H9 (cell line): ENCODE data around the gene HACL1. TPM values are rescaled to one million over a fixed set of nuclear protein-coding genes. Genes with fewer than 3 reads are reported as not detected.

Experiments used
- DNase-seq: peaks from one replicate; pipeline ENCODE4 v3.0.0-alpha.2; 2017
- H2AFZ ChIP-seq: one replicate; pipeline ENCODE4 v1.6.1; 2013; ENCODE audit warnings: mild to moderate bottlenecking, low read length, control low read depth, moderate library complexity
- H2AK5ac ChIP-seq: 2 replicates; pipeline ENCODE4 v1.6.1; 2013; ENCODE audit warnings: low read length, control low read depth, mixed read lengths; ENCODE audit not compliant: insufficient read length
- H2BK120ac ChIP-seq: one replicate; pipeline ENCODE4 v1.6.1; 2013; ENCODE audit warnings: low read depth, mild to moderate bottlenecking, low read length, control low read depth, inconsistent platforms; ENCODE audit not compliant: poor library complexity, severe bottlenecking
- H2BK12ac ChIP-seq: 2 replicates; pipeline ENCODE4 v1.6.1; 2013; ENCODE audit warnings: low read length, control low read depth, mixed read lengths, low read depth; ENCODE audit not compliant: insufficient read length
- H2BK15ac ChIP-seq: 2 replicates; pipeline ENCODE4 v1.6.1; 2013; ENCODE audit warnings: low read depth, low read length, control low read depth
- H2BK20ac ChIP-seq: one replicate; pipeline ENCODE4 v1.6.1; 2013; ENCODE audit warnings: low read depth, mild to moderate bottlenecking, low read length, control low read depth, inconsistent platforms; ENCODE audit not compliant: poor library complexity, severe bottlenecking
- H2BK5ac ChIP-seq: 2 replicates; pipeline ENCODE4 v1.6.1; 2013; ENCODE audit warnings: low read length, control low read depth, mixed read lengths; ENCODE audit not compliant: insufficient read length
- H3K14ac ChIP-seq: 2 replicates; pipeline ENCODE4 v1.6.1; 2013; ENCODE audit warnings: low read length, control low read depth; ENCODE audit not compliant: insufficient read depth
- H3K18ac ChIP-seq: 2 replicates; pipeline ENCODE4 v1.6.1; 2013; ENCODE audit warnings: low read depth, mild to moderate bottlenecking, mixed read lengths, low read length, control low read depth; ENCODE audit not compliant: insufficient read length
- H3K23ac ChIP-seq: 2 replicates; pipeline ENCODE4 v1.6.1; 2013; ENCODE audit warnings: low read length, control low read depth, mixed read lengths, low read depth; ENCODE audit not compliant: insufficient read length
- H3K23me2 ChIP-seq: 2 replicates; pipeline ENCODE4 v1.6.1; 2013; ENCODE audit warnings: low read depth, mild to moderate bottlenecking, mixed read lengths, low read length, control low read depth; ENCODE audit not compliant: insufficient read length, poor library complexity, severe bottlenecking
- H3K27ac ChIP-seq: 2 replicates; pipeline ENCODE4 v1.5.1; 2013; ENCODE audit warnings: low read length, control low read depth, mixed read lengths, low read depth; ENCODE audit not compliant: insufficient read length
- H3K27me3 ChIP-seq: 2 replicates; pipeline ENCODE4 v1.6.1; 2013; ENCODE audit warnings: low read length, control low read depth, inconsistent platforms; ENCODE audit not compliant: insufficient read depth
- H3K4ac ChIP-seq: 2 replicates; pipeline ENCODE4 v1.6.1; 2013; ENCODE audit warnings: low read depth, mild to moderate bottlenecking, control low read depth, inconsistent platforms, low read length, moderate library complexity
- H3K4me1 ChIP-seq: 2 replicates; pipeline ENCODE4 v1.6.1; 2013; ENCODE audit warnings: low read length, control low read depth, inconsistent platforms; ENCODE audit not compliant: insufficient read depth
- H3K4me2 ChIP-seq: 2 replicates; pipeline ENCODE4 v1.6.1; 2013; ENCODE audit warnings: low read length, control low read depth, mixed read lengths; ENCODE audit not compliant: insufficient read length, insufficient read depth
- H3K56ac ChIP-seq: 2 replicates; pipeline ENCODE4 v1.6.1; 2013; ENCODE audit warnings: low read depth, mild to moderate bottlenecking, mixed read lengths, low read length, control low read depth; ENCODE audit not compliant: insufficient read length
- H3K79me1 ChIP-seq: 2 replicates; pipeline ENCODE4 v1.6.1; 2013; ENCODE audit warnings: low read depth, mild to moderate bottlenecking, moderate library complexity, low read length, control low read depth, inconsistent platforms; ENCODE audit not compliant: insufficient read depth, poor library complexity, severe bottlenecking
- H3K79me2 ChIP-seq: 2 replicates; pipeline ENCODE4 v1.6.1; 2013; ENCODE audit warnings: low read length, control low read depth, inconsistent platforms; ENCODE audit not compliant: insufficient read depth
- H3K9ac ChIP-seq: 2 replicates; pipeline ENCODE4 v1.6.1; 2013; ENCODE audit warnings: low read length, control low read depth, mixed read lengths; ENCODE audit not compliant: insufficient read length; ENCODE audit errors: extremely low read depth
- H3K9me3 ChIP-seq: one replicate; pipeline ENCODE4 v1.6.1; 2013; ENCODE audit warnings: low read depth, low read length, inconsistent platforms; ENCODE audit not compliant: control insufficient read depth
- H3T11ph ChIP-seq: one replicate; pipeline ENCODE4 v1.6.1; 2013; ENCODE audit warnings: mild to moderate bottlenecking, low read length, control low read depth, inconsistent platforms
- H4K20me1 ChIP-seq: one replicate; pipeline ENCODE4 v1.6.1; 2013; ENCODE audit not compliant: control insufficient read depth, insufficient read length, insufficient read depth
- H4K5ac ChIP-seq: 2 replicates; pipeline ENCODE4 v1.6.1; 2013; ENCODE audit warnings: low read depth, mild to moderate bottlenecking, mixed read lengths, low read length, control low read depth; ENCODE audit not compliant: insufficient read length
- H4K8ac ChIP-seq: replicated peaks from 2 replicates; pipeline ENCODE4 v1.6.1; 2013; ENCODE audit warnings: low read length, control low read depth, mixed read lengths, low read depth; ENCODE audit not compliant: insufficient read length
- H4K91ac ChIP-seq: 2 replicates; pipeline ENCODE4 v1.6.1; 2013; ENCODE audit warnings: low read depth, mild to moderate bottlenecking, moderate library complexity, mixed read lengths, low read length, control low read depth; ENCODE audit not compliant: insufficient read length
- H3K27ac Mint-ChIP-seq, 3 experiments: 2 replicates in 2 of 3; 3 replicates in 1 of 3; pipeline ENCODE4 v1.8.0; 2020 to 2021; ENCODE audit warnings: mixed read lengths in 3 of 3, mild to moderate bottlenecking in 1 of 3, moderate library complexity in 1 of 3
- H3K27me3 Mint-ChIP-seq: 2 replicates; pipeline ENCODE4 v1.8.0; 2021; ENCODE audit warnings: low read depth, mild to moderate bottlenecking, moderate library complexity, mixed read lengths
- H3K36me3 Mint-ChIP-seq, 3 experiments: 2 replicates in 2 of 3; 3 replicates in 1 of 3; pipeline ENCODE4 v1.8.0; 2020 to 2021; ENCODE audit warnings: low read depth in 3 of 3, mixed read lengths in 3 of 3; ENCODE audit not compliant: insufficient read depth in 1 of 3
- H3K4me1 Mint-ChIP-seq, 2 experiments: 2 replicates each; pipeline ENCODE4 v1.8.0; 2020; ENCODE audit warnings: mixed read lengths in 2 of 2
- H3K4me3 Mint-ChIP-seq, 2 experiments: 2 replicates in 1 of 2; 3 replicates in 1 of 2; pipeline ENCODE4 v1.8.0; 2020 to 2021; ENCODE audit warnings: mild to moderate bottlenecking in 2 of 2, mixed read lengths in 2 of 2, moderate library complexity in 1 of 2
- H3K9me3 Mint-ChIP-seq, 2 experiments: 2 replicates in 1 of 2; 3 replicates in 1 of 2; pipeline ENCODE4 v1.8.0; 2020; ENCODE audit warnings: mild to moderate bottlenecking in 2 of 2, mixed read lengths in 2 of 2, moderate library complexity in 1 of 2
- WGBS: extraction: QIAGEN DNeasy Blood & Tissue Kit; methylation state at CpG from one replicate; pipeline ENCODE4 v1.1.7; 2013; ENCODE audit warnings: missing lambda C conversion rate, low lambda C conversion rate, mixed read lengths; ENCODE audit not compliant: insufficient read length; ENCODE audit errors: extremely low coverage; 5-methylcytosine and 5-hydroxymethylcytosine counted together
- total RNA-seq: library from RNA; stranded (reverse); gene quantifications from 2 replicates; pipeline ENCODE4 v1.2.1, GENCODE V29; 2021
- TF ChIP-seq, protein P1 (sequence below): fragments of 200-600 bp; sonication (generic); conservative IDR thresholded peaks from 3 replicates; pipeline ENCODE4 v1.8.0; 2021; ENCODE audit warnings: antibody characterized with exemption, mild to moderate bottlenecking

The HACL1 gene
- total RNA-seq, 1 experiment from 2014 or later, result 52.6 TPM

DNA sequence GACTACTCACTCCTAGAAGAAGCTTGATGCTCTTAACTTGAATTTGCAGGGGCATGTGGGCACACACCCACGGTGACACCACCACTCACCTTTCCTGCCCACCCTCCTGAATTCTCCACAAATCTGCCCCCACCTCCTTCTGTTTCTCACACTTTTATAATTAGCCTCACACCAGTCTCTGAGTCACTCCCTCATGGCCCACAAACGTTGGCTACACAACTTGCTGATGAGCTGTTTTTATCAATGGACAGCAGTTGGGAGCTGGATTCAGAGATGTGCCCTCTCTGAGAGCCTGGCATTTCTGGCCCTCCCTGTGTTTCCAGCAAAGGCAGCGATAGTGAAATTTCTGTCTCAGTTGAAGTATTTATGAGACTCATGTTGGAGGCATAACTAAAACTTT lies 81.2 kb downstream of the HACL1 start:
- Histone ChIP-seq H3K79me1 (no peaks in the 10 kb centered on the region), H4K5ac (no peak overlapping the region), H3K4me2 (no peak overlapping the region), H4K8ac (no peak overlapping the region), H3K23me2 (no peaks in the 10 kb centered on the region), H2BK5ac (no peak overlapping the region), H3K14ac (no peak overlapping the region), H4K91ac (no peak overlapping the region), H4K20me1 (no peaks in the 10 kb centered on the region), H2AFZ (no peak overlapping the region), H2BK20ac (no peak overlapping the region), H3K27me3 (peaks cover 2% of the 10 kb centered on the region; the same call in 1 of the 2 replicates), H3K79me2 (no peaks in the 10 kb centered on the region), H3T11ph (no peak overlapping the region), H3K18ac (no peak overlapping the region), H2BK15ac (no peak overlapping the region), H3K9me3 (no peaks in the 10 kb centered on the region), H3K27ac (no peak overlapping the region), H2BK120ac (no peak overlapping the region), H2BK12ac (no peak overlapping the region), H3K4ac (no peak overlapping the region), H3K4me1 (peaks cover 8% of the 10 kb centered on the region; the same call in 1 of the 2 replicates), H2AK5ac (no peak overlapping the region), H3K9ac (no peak overlapping the region), H3K56ac (no peak overlapping the region), H3K23ac (no peak overlapping the region)
- Mint-ChIP-seq H3K4me1 (peaks cover 24 to 31% of the 10 kb centered on the region in 2 experiments), H3K9me3 (no peaks in the 10 kb centered on the region), H3K36me3 (no peaks in the 10 kb centered on the region), H3K27ac (no peak overlapping the region; a peak in 1 of 7 replicates), H3K4me3 (no peak overlapping the region), H3K27me3 (peaks cover 40% of the 10 kb centered on the region)
- no CpG with 5 or more reads among the region's 3 CpGs for WGBS
- no peak for DNase-seq
- TF ChIP-seq, protein P1, sequence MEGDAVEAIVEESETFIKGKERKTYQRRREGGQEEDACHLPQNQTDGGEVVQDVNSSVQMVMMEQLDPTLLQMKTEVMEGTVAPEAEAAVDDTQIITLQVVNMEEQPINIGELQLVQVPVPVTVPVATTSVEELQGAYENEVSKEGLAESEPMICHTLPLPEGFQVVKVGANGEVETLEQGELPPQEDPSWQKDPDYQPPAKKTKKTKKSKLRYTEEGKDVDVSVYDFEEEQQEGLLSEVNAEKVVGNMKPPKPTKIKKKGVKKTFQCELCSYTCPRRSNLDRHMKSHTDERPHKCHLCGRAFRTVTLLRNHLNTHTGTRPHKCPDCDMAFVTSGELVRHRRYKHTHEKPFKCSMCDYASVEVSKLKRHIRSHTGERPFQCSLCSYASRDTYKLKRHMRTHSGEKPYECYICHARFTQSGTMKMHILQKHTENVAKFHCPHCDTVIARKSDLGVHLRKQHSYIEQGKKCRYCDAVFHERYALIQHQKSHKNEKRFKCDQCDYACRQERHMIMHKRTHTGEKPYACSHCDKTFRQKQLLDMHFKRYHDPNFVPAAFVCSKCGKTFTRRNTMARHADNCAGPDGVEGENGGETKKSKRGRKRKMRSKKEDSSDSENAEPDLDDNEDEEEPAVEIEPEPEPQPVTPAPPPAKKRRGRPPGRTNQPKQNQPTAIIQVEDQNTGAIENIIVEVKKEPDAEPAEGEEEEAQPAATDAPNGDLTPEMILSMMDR, result no peak
